WERI-Rb-1 (cell line): ENCODE results near the gene PCSK5.

Experiments used
- DNase-seq: peaks from one replicate; pipeline ENCODE4 v3.0.0-alpha.2; 2020
- H3K27ac ChIP-seq: fragments of 250-450 bp; sonication (Bioruptor Pico); 2 replicates; pipeline ENCODE4 v1.5.1; 2020; ENCODE audit warnings: mild to moderate bottlenecking, moderate library complexity
- H3K27me3 ChIP-seq: fragments of 250-450 bp; sonication (Bioruptor Pico); 2 replicates; pipeline ENCODE4 v1.5.1; 2021; ENCODE audit warnings: mild to moderate bottlenecking, low read depth, moderate library complexity; ENCODE audit not compliant: insufficient read depth, severe bottlenecking
- H3K36me3 ChIP-seq: fragments of 250-450 bp; sonication (Bioruptor Pico); 2 replicates; pipeline ENCODE4 v1.5.1; 2020; ENCODE audit warnings: mild to moderate bottlenecking, moderate library complexity
- H3K4me3 ChIP-seq: 2 replicates; pipeline ENCODE4 v1.5.1; 2011; ENCODE audit warnings: low read depth, mild to moderate bottlenecking, control low read depth, low read length
- H3K9me3 ChIP-seq: fragments of 250-450 bp; sonication (Bioruptor Pico); 2 replicates; pipeline ENCODE4 v1.5.1; 2021; ENCODE audit warnings: mild to moderate bottlenecking, moderate library complexity; ENCODE audit not compliant: severe bottlenecking
- CTCF ChIP-seq: IDR thresholded peaks from 2 replicates; pipeline ENCODE4 v1.5.1; 2011; ENCODE audit warnings: low read depth, mild to moderate bottlenecking, control low read depth, inconsistent platforms, low read length

The PCSK5 gene

GRCh38 chr9:76379494-76379893, 489.0 kb downstream of the PCSK5 start:
- Histone ChIP-seq H3K27me3 (no peaks in the 10 kb centered on the region), H3K9me3 (no peaks in the 10 kb centered on the region), H3K36me3 (no peaks in the 10 kb centered on the region), H3K27ac (no peak overlapping the region), H3K4me3 (no peak overlapping the region)
- no peak for TF ChIP-seq CTCF
- DNase-seq, result no peak

GRCh38 chr9:76390656-76391055, 500.2 kb downstream of the PCSK5 start:
- TF ChIP-seq CTCF, result no peak
- Histone ChIP-seq H3K9me3 (no peaks in the 10 kb centered on the region), H3K27ac (no peak overlapping the region), H3K4me3 (no peak overlapping the region), H3K27me3 (no peaks in the 10 kb centered on the region), H3K36me3 (peaks cover 13% of the 10 kb centered on the region)
- DNase-seq, result no peak

GRCh38 chr9:76394195-76394959, 503.9 kb downstream of the PCSK5 start, which contains the start of gene RFK:
TSS of gene RFK (minus strand) at chr9:76394426. CDS start at chr9:76394171, 255 bp downstream.
- Histone ChIP-seq H3K9me3 (no peaks in the 10 kb centered on the region), H3K27ac (peak within 1 kb of the TSS; percentile 90), H3K27me3 (no peaks in the 10 kb centered on the region), H3K4me3 (peak within 1 kb of the TSS; percentile 77), H3K36me3 (peaks cover 9% of the 10 kb centered on the region)
- DNase-seq, result peak; percentile 95
- TF ChIP-seq CTCF, result peak; percentile 48

GRCh38 chr9:76394960-76395252, 504.4 kb downstream of the PCSK5 start:
- H3K4me3 ChIP-seq, result peak overlapping the region; percentile 77
- H3K27me3 ChIP-seq, result no peaks in the 10 kb centered on the region
- DNase-seq, result peak; percentile 75
- peak overlapping the region; percentile 90 for H3K27ac ChIP-seq
- H3K36me3 ChIP-seq, result peaks cover 9% of the 10 kb centered on the region
- TF ChIP-seq CTCF, result no peak
- no peaks in the 10 kb centered on the region for H3K9me3 ChIP-seq

- Histone ChIP-seq H3K27ac (peak overlapping the region; percentile 90), H3K9me3 (no peaks in the 10 kb centered on the region), H3K27me3 (no peaks in the 10 kb centered on the region), H3K36me3 (peaks cover 9% of the 10 kb centered on the region), H3K4me3 (peak overlapping the region; percentile 77)
- TF ChIP-seq CTCF, result no peak
- DNase-seq, result peak; percentile 11
Observed at GRCh38 chr9:76395381-76395780, 504.9 kb downstream of the PCSK5 start.

- Histone ChIP-seq H3K36me3 (peaks cover 9% of the 10 kb centered on the region), H3K9me3 (no peaks in the 10 kb centered on the region), H3K4me3 (no peak overlapping the region; the same call in 1 of the 2 replicates), H3K27ac (no peak overlapping the region), H3K27me3 (no peaks in the 10 kb centered on the region)
- peak; percentile 81 for DNase-seq
- TF ChIP-seq CTCF, result no peak
Observed at GRCh38 chr9:76396144-76396543, 505.7 kb downstream of the PCSK5 start.
